AG09319 (cell line): Measurements from ENCODE around the gene HES4.
"Not testable (repeated sequence)": the region's sequence is repeated elsewhere in the genome, so short reads cannot be mapped to it uniquely, and the experiment has no call there.

Experiments
- DNase-seq: peaks from one replicate; pipeline ENCODE4 v3.0.0-alpha.2; 2010; ENCODE audit warnings: low read depth; ENCODE audit errors: extremely low read depth
- CTCF ChIP-seq: IDR thresholded peaks from 2 replicates; pipeline ENCODE4 v1.5.1; 2011; ENCODE audit warnings: low read depth, mild to moderate bottlenecking, inconsistent platforms, low read length, moderate library complexity

The HES4 gene

GRCh38 chr1:981491-981954 lies 18.4 kb downstream of the HES4 start:
- DNase-seq = no peak
- no peak for TF ChIP-seq CTCF

- DNase-seq = no peak
- no peak for TF ChIP-seq CTCF
Measured at GRCh38 chr1:980602-981395, 19.1 kb downstream of the HES4 start.

GRCh38 chr1:980137-980571 lies 19.7 kb downstream of the HES4 start:
- no peak for TF ChIP-seq CTCF
- no peak for DNase-seq

- no peak for DNase-seq
- TF ChIP-seq CTCF = no peak
Measured at GRCh38 chr1:979744-980072, 20.2 kb downstream of the HES4 start.

GRCh38 chr1:978835-979743 lies 20.8 kb downstream of the HES4 start:
- DNase-seq = no peak
- TF ChIP-seq CTCF = no peak

- no peak for TF ChIP-seq CTCF
- DNase-seq = no peak
Measured at GRCh38 chr1:978069-978834, 21.6 kb downstream of the HES4 start.

GRCh38 chr1:976791-977190 lies 23.1 kb downstream of the HES4 start:
- DNase-seq = not testable (repeated sequence)
